ENCODE data around the gene IL17RB. TPM values are rescaled to one million over a fixed set of nuclear protein-coding genes. Genes with fewer than 3 reads are reported as not detected.

The IL17RB gene
- total and polyA plus RNA-seq, 2 experiments from 2014 or later: 0.79 TPM; not detected in 1

- WGBS, 2 experiments (ENCODE audit: low coverage in 1 of 2, low lambda C conversion rate in 2 of 2, missing lambda C conversion rate in 2 of 2): 82 to 83% methylated on average over 7 of the region's 7 CpGs
- H3K27ac ChIP-seq: no peak overlapping the region
- no peaks in the 10 kb centered on the region for H3K79me2 ChIP-seq (ENCODE audit: insufficient read depth)
- no peak overlapping the region for H3K4me2 ChIP-seq (ENCODE audit: unreplicated experiment)
- H3K36me3 ChIP-seq (ENCODE audit: low read depth): peaks cover 14% of the 10 kb centered on the region; the same call in 1 of the 2 replicates
- H2AFZ ChIP-seq: no peak overlapping the region
- no peaks in the 10 kb centered on the region for H3K9me3 ChIP-seq (ENCODE audit: low read depth)
- H4K20me1 ChIP-seq (ENCODE audit: insufficient read depth): no peaks in the 10 kb centered on the region
- no peaks in the 10 kb centered on the region for H3K27me3 ChIP-seq (replicated peaks; ENCODE audit: insufficient read depth)
- no peak overlapping the region for H3K4me3 ChIP-seq
- DNase-seq: no peak
- no peak for TF ChIP-seq EZH2 (IDR thresholded peaks at IDR 0.05; ENCODE audit: insufficient read depth, poor library complexity, severe bottlenecking)
- no peak for TF ChIP-seq EZH2phosphoT487 (IDR thresholded peaks at IDR 0.05; ENCODE audit: insufficient read depth, low read depth)
- no peaks in the 10 kb centered on the region for H3F3A ChIP-seq (ENCODE audit: insufficient read depth)
- H3K4me1 ChIP-seq (ENCODE audit: insufficient read depth): no peaks in the 10 kb centered on the region
- H3K9ac ChIP-seq: no peak overlapping the region
- in situ Hi-C loops (cut with MboI): no loop called here
- no peaks in the 10 kb centered on the region for H3K9me2 ChIP-seq (ENCODE audit: insufficient read depth)
Measured at GRCh38 chr3:53858096-53858741, 11.9 kb downstream of the IL17RB start.

- TF ChIP-seq EZH2phosphoT487 (IDR thresholded peaks at IDR 0.05; ENCODE audit: insufficient read depth, low read depth): no peak
- TF ChIP-seq EZH2 (IDR thresholded peaks at IDR 0.05; ENCODE audit: insufficient read depth, poor library complexity, severe bottlenecking): no peak
- H3K79me2 ChIP-seq (ENCODE audit: insufficient read depth): no peaks in the 10 kb centered on the region
- H2AFZ ChIP-seq: no peak overlapping the region
- 83 to 84% methylated on average over 6 of the region's 6 CpGs for WGBS, 2 experiments (ENCODE audit: low coverage in 1 of 2, low lambda C conversion rate in 2 of 2, missing lambda C conversion rate in 2 of 2)
- no peaks in the 10 kb centered on the region for H3K4me1 ChIP-seq (ENCODE audit: insufficient read depth)
- no peak for DNase-seq
- no peak overlapping the region for H3K27ac ChIP-seq
- no peak overlapping the region for H3K4me2 ChIP-seq (ENCODE audit: unreplicated experiment)
- H4K20me1 ChIP-seq (ENCODE audit: insufficient read depth): no peaks in the 10 kb centered on the region
- in situ Hi-C loops (cut with MboI): no loop called here
- no peaks in the 10 kb centered on the region for H3F3A ChIP-seq (ENCODE audit: insufficient read depth)
- H3K4me3 ChIP-seq: no peak overlapping the region
- H3K9me2 ChIP-seq (ENCODE audit: insufficient read depth): no peaks in the 10 kb centered on the region
- no peaks in the 10 kb centered on the region for H3K27me3 ChIP-seq (replicated peaks; ENCODE audit: insufficient read depth)
- no peak overlapping the region for H3K9ac ChIP-seq
- peaks cover 16% of the 10 kb centered on the region; the same call in 1 of the 2 replicates for H3K36me3 ChIP-seq (ENCODE audit: low read depth)
- no peaks in the 10 kb centered on the region for H3K9me3 ChIP-seq (ENCODE audit: low read depth)
Measured at GRCh38 chr3:53859178-53859577, 12.8 kb downstream of the IL17RB start.

GRCh38 chr3:53860196-53860595, 13.8 kb downstream of the IL17RB start:
- TF ChIP-seq EZH2 (IDR thresholded peaks at IDR 0.05; ENCODE audit: insufficient read depth, poor library complexity, severe bottlenecking) (no peak), EZH2phosphoT487 (IDR thresholded peaks at IDR 0.05; ENCODE audit: insufficient read depth, low read depth) (no peak)
- no peak for DNase-seq
- Histone ChIP-seq H3K27me3 (replicated peaks; ENCODE audit: insufficient read depth) (no peaks in the 10 kb centered on the region), H3K79me2 (ENCODE audit: insufficient read depth) (no peaks in the 10 kb centered on the region), H3K4me1 (ENCODE audit: insufficient read depth) (no peaks in the 10 kb centered on the region), H4K20me1 (ENCODE audit: insufficient read depth) (no peaks in the 10 kb centered on the region), H3K9me2 (ENCODE audit: insufficient read depth) (no peaks in the 10 kb centered on the region), H3K9ac (no peak overlapping the region), H3K4me3 (no peak overlapping the region), H2AFZ (no peak overlapping the region), H3K9me3 (ENCODE audit: low read depth) (no peaks in the 10 kb centered on the region), H3K4me2 (ENCODE audit: unreplicated experiment) (no peak overlapping the region), H3K27ac (no peak overlapping the region), H3K36me3 (ENCODE audit: low read depth) (peaks cover 18% of the 10 kb centered on the region; the same call in 1 of the 2 replicates), H3F3A (ENCODE audit: insufficient read depth) (no peaks in the 10 kb centered on the region)
- 49 to 54% methylated on average over 4 of the region's 4 CpGs for WGBS, 2 experiments (ENCODE audit: low coverage in 1 of 2, low lambda C conversion rate in 2 of 2, missing lambda C conversion rate in 2 of 2)
- in situ Hi-C loops (cut with MboI): no loop called here

GRCh38 chr3:53862241-53862640, 15.9 kb downstream of the IL17RB start:
- Histone ChIP-seq H3K27ac (no peak overlapping the region), H3K79me2 (ENCODE audit: insufficient read depth) (no peaks in the 10 kb centered on the region), H3K4me3 (no peak overlapping the region), H3K27me3 (replicated peaks; ENCODE audit: insufficient read depth) (no peaks in the 10 kb centered on the region), H3F3A (ENCODE audit: insufficient read depth) (no peaks in the 10 kb centered on the region), H3K9ac (no peak overlapping the region), H3K36me3 (ENCODE audit: low read depth) (peaks cover 30% of the 10 kb centered on the region; the same call in 1 of the 2 replicates), H3K4me2 (ENCODE audit: unreplicated experiment) (no peak overlapping the region), H4K20me1 (ENCODE audit: insufficient read depth) (no peaks in the 10 kb centered on the region), H3K9me3 (ENCODE audit: low read depth) (no peaks in the 10 kb centered on the region), H3K4me1 (ENCODE audit: insufficient read depth) (no peaks in the 10 kb centered on the region), H3K9me2 (ENCODE audit: insufficient read depth) (no peaks in the 10 kb centered on the region), H2AFZ (no peak overlapping the region)
- 90% methylated on average over 3 of the region's 3 CpGs for WGBS, 2 experiments (ENCODE audit: low coverage in 1 of 2, low lambda C conversion rate in 2 of 2, missing lambda C conversion rate in 2 of 2)
- in situ Hi-C loops (cut with MboI): no loop called here
- TF ChIP-seq EZH2phosphoT487 (IDR thresholded peaks at IDR 0.05; ENCODE audit: insufficient read depth, low read depth): no peak
- TF ChIP-seq EZH2 (IDR thresholded peaks at IDR 0.05; ENCODE audit: insufficient read depth, poor library complexity, severe bottlenecking): no peak
- DNase-seq: no peak

Data from GM23248 (cell line).